DOHH2 (cell line): Measurements from ENCODE around the gene CRABP1.

Source experiments
- CTCF ChIP-seq: fragments of 200-600 bp; sonication (generic); IDR thresholded peaks from one replicate; pipeline ENCODE4 v1.5.1; 2014; ENCODE audit warnings: antibody characterized with exemption, mild to moderate bottlenecking, low read depth, low read length; ENCODE audit not compliant: poor library complexity, severe bottlenecking
- EZH2phosphoT487 ChIP-seq: fragments of 200-600 bp; sonication (generic); IDR thresholded peaks from 2 replicates; pipeline ENCODE4 v1.6.1; 2017; ENCODE audit warnings: borderline replicate concordance, mild to moderate bottlenecking, antibody characterized with exemption, low read length, moderate library complexity, mixed read lengths

GRCh38 chr15:78360367-78360801, 20.2 kb downstream of the CRABP1 start:
- TF ChIP-seq CTCF (no peak), EZH2phosphoT487 (no peak)
